Mammary epithelial cell (primary cell): ENCODE results near the gene CYSRT1.

Experiments used
- EZH2 ChIP-seq: IDR thresholded peaks from 2 replicates; pipeline ENCODE4 v1.6.1; 2012; ENCODE audit warnings: low read length, inconsistent platforms, borderline replicate concordance
- TF ChIP-seq, protein P1 (sequence below), 2 donors: IDR thresholded peaks in 1 of 2; conservative IDR thresholded peaks in 1 of 2; 2 replicates each; pipeline ENCODE4 v1.5.1; 2011 to 2012; ENCODE audit warnings: inconsistent platforms in 2 of 2, low read length in 2 of 2, mild to moderate bottlenecking in 2 of 2, control low read depth in 1 of 2, low read depth in 1 of 2; ENCODE audit not compliant: insufficient read depth in 1 of 2; ENCODE audit errors: extremely low read depth in 1 of 2

- TF ChIP-seq, protein P1, sequence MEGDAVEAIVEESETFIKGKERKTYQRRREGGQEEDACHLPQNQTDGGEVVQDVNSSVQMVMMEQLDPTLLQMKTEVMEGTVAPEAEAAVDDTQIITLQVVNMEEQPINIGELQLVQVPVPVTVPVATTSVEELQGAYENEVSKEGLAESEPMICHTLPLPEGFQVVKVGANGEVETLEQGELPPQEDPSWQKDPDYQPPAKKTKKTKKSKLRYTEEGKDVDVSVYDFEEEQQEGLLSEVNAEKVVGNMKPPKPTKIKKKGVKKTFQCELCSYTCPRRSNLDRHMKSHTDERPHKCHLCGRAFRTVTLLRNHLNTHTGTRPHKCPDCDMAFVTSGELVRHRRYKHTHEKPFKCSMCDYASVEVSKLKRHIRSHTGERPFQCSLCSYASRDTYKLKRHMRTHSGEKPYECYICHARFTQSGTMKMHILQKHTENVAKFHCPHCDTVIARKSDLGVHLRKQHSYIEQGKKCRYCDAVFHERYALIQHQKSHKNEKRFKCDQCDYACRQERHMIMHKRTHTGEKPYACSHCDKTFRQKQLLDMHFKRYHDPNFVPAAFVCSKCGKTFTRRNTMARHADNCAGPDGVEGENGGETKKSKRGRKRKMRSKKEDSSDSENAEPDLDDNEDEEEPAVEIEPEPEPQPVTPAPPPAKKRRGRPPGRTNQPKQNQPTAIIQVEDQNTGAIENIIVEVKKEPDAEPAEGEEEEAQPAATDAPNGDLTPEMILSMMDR (conservative IDR thresholded peaks at IDR 0.05 in 1 of 2, IDR thresholded peaks at IDR 0.05 in 1 of 2; ENCODE audit: extremely low read depth in 1 of 2, insufficient read depth in 1 of 2, low read depth in 1 of 2, low read length in 2 of 2), result no peak
- no peak for TF ChIP-seq EZH2
Observed at GRCh38 chr9:137214620-137215019, 10.4 kb upstream of the CYSRT1 start.
